HCT116 (cell line): ENCODE results near the gene ROMO1.

ENCODE experiments used
- EZH2 ChIP-seq: fragments of 200-600 bp; sonication (generic); IDR thresholded peaks from 2 replicates; pipeline ENCODE4 v1.6.1; 2017; ENCODE audit warnings: antibody characterized with exemption, mixed run types
- EZH2phosphoT487 ChIP-seq: fragments of 200-600 bp; IDR thresholded peaks from 2 replicates; pipeline ENCODE4 v1.6.1; 2018; ENCODE audit warnings: antibody characterized with exemption, borderline replicate concordance
- FOSL1 ChIP-seq: IDR thresholded peaks from 2 replicates; pipeline ENCODE4 v1.6.1; 2012; ENCODE audit warnings: low read depth
- JUND ChIP-seq: IDR thresholded peaks from 2 replicates; pipeline ENCODE4 v1.6.1; 2012
- POLR2A ChIP-seq: IDR thresholded peaks from 2 replicates; pipeline ENCODE4 v1.7.0; 2011; ENCODE audit warnings: borderline replicate concordance; ENCODE audit not compliant: insufficient read depth, insufficient read length; ENCODE audit errors: extremely low read depth
- POLR2AphosphoS5 ChIP-seq: IDR thresholded peaks from 2 replicates; pipeline ENCODE4 v1.6.1; 2011; ENCODE audit warnings: mild to moderate bottlenecking, low read depth, low read length, moderate library complexity
- REST ChIP-seq: IDR thresholded peaks from 2 replicates; pipeline ENCODE4 v1.6.1; 2012; ENCODE audit warnings: low read depth
- SIN3A ChIP-seq: IDR thresholded peaks from 2 replicates; pipeline ENCODE4 v1.6.1; 2012; ENCODE audit warnings: low read depth
- ZBTB33 ChIP-seq: IDR thresholded peaks from 2 replicates; pipeline ENCODE4 v1.6.1; 2011; ENCODE audit warnings: mild to moderate bottlenecking, low read length, moderate library complexity; ENCODE audit not compliant: insufficient replicate concordance; ENCODE audit errors: extremely low read depth
- ZNF274 ChIP-seq: fragments of 200-500 bp; sonication (Bioruptor generic); IDR thresholded peaks from 2 replicates; pipeline ENCODE4 v1.6.1; 2014; ENCODE audit warnings: mild to moderate bottlenecking, low read depth, low read length, inconsistent platforms
- TF ChIP-seq, protein P1 (sequence below), 3 experiments: fragments of 200-600 bp in 1 of 3; sonication (generic) in 1 of 3; IDR thresholded peaks in 2 of 3; conservative IDR thresholded peaks in 1 of 3; 2 replicates each; pipeline ENCODE4 v1.5.1; 2012 to 2017; ENCODE audit warnings: low read depth in 2 of 3, low read length in 2 of 3, antibody characterized with exemption in 1 of 3, borderline replicate concordance in 1 of 3, control low read depth in 1 of 3, mild to moderate bottlenecking in 1 of 3, mixed read lengths in 1 of 3, mixed run types in 1 of 3, moderate library complexity in 1 of 3; ENCODE audit not compliant: insufficient read depth in 1 of 3
- TF ChIP-seq, protein P2 (sequence below): IDR thresholded peaks from 2 replicates; pipeline ENCODE4 v1.6.1; 2012
- TF ChIP-seq, protein P3 (sequence below): IDR thresholded peaks from 2 replicates; pipeline ENCODE4 v1.6.1; 2012

DNA sequence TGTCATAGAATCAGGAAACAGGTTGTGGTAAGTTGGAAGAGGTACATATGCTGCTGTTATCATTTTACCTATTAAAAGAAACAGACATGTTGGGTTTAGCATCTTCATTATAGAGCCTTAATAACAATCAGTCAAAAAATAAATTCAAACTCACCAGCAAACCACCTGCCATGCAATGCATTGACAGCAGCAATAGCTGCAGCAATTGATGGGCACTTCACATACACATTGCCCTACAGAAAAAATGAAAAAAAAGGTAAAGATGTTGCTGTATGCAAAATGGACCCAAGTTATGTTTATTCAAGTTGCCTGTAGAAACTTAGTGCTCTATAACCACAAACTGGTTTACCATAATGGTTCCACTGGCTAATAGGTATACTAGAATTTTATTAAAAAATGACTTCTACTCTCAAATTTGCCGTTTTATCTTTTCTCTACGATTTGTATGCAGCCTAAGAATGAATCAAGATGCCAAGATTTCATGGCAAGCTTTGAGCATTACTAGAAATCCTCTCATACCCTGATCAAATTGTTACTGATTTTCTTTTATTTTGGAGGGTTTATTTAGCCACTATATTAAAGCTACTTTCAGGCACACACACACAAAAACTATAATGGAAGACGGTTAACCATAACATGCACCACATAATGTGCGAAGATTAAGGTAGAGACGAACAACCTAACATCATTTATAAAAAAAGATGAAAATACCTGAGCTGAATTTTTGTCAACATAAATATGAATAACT is 5.5 kb downstream of the ROMO1 start:
- TF ChIP-seq POLR2A (no peak), EZH2phosphoT487 (no peak), ZNF274 (no peak), POLR2AphosphoS5 (no peak; the same call in 1 of the 2 replicates), JUND (no peak), REST (no peak), SIN3A (no peak), ZBTB33 (no peak), EZH2 (no peak), FOSL1 (no peak)
- TF ChIP-seq, protein P1, sequence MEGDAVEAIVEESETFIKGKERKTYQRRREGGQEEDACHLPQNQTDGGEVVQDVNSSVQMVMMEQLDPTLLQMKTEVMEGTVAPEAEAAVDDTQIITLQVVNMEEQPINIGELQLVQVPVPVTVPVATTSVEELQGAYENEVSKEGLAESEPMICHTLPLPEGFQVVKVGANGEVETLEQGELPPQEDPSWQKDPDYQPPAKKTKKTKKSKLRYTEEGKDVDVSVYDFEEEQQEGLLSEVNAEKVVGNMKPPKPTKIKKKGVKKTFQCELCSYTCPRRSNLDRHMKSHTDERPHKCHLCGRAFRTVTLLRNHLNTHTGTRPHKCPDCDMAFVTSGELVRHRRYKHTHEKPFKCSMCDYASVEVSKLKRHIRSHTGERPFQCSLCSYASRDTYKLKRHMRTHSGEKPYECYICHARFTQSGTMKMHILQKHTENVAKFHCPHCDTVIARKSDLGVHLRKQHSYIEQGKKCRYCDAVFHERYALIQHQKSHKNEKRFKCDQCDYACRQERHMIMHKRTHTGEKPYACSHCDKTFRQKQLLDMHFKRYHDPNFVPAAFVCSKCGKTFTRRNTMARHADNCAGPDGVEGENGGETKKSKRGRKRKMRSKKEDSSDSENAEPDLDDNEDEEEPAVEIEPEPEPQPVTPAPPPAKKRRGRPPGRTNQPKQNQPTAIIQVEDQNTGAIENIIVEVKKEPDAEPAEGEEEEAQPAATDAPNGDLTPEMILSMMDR (IDR thresholded peaks at IDR 0.05 in 2 of 3, conservative IDR thresholded peaks at IDR 0.05 in 1 of 3; ENCODE audit: borderline replicate concordance in 1 of 3, insufficient read depth in 1 of 3, low read depth in 2 of 3, low read length in 2 of 3) = no peak
- TF ChIP-seq, protein P2, sequence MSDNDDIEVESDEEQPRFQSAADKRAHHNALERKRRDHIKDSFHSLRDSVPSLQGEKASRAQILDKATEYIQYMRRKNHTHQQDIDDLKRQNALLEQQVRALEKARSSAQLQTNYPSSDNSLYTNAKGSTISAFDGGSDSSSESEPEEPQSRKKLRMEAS = no peak
- TF ChIP-seq, protein P3, sequence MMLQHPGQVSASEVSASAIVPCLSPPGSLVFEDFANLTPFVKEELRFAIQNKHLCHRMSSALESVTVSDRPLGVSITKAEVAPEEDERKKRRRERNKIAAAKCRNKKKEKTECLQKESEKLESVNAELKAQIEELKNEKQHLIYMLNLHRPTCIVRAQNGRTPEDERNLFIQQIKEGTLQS = no peak
